ENCODE data around the gene CBR3.
A peak's percentile ranks its signal among the peaks of the same experiment; 100 is the strongest.

Gene CBR3

GRCh38 chr21:36100971-36101641 lies 33.8 kb upstream of the CBR3 start:
- Histone ChIP-seq H3F3A (ENCODE audit: low read depth) (no peaks in the 10 kb centered on the region), H3K4me1 (ENCODE audit: insufficient read depth, low read length, poor library complexity, severe bottlenecking) (no peaks in the 10 kb centered on the region), H3K4me3 (ENCODE audit: low read length, poor library complexity, severe bottlenecking) (no peak overlapping the region), H3K9me3 (ENCODE audit: insufficient read depth, low read depth, low read length) (no peaks in the 10 kb centered on the region), H3K9ac (ENCODE audit: low read depth, low read length, poor library complexity, severe bottlenecking) (no peak overlapping the region), H3K9me2 (replicated peaks; ENCODE audit: low read depth, low read length) (no peaks in the 10 kb centered on the region), H3K27me3 (ENCODE audit: insufficient read depth, low read length, poor library complexity, severe bottlenecking) (no peaks in the 10 kb centered on the region), H3K36me3 (ENCODE audit: insufficient read depth, low read length) (no peaks in the 10 kb centered on the region), H3K4me2 (ENCODE audit: low read depth, low read length, poor library complexity, severe bottlenecking) (no peak overlapping the region), H2AFZ (ENCODE audit: low read length) (no peak overlapping the region), H3K79me2 (ENCODE audit: insufficient read depth, low read length) (no peaks in the 10 kb centered on the region), H4K20me1 (ENCODE audit: insufficient read depth, low read length, poor library complexity, severe bottlenecking) (no peaks in the 10 kb centered on the region)
- no peak for TF ChIP-seq CTCF (conservative IDR thresholded peaks at IDR 0.05; ENCODE audit: low read length)
- no peak for TF ChIP-seq EZH2phosphoT487 (IDR thresholded peaks at IDR 0.05; ENCODE audit: borderline replicate concordance)

DNA sequence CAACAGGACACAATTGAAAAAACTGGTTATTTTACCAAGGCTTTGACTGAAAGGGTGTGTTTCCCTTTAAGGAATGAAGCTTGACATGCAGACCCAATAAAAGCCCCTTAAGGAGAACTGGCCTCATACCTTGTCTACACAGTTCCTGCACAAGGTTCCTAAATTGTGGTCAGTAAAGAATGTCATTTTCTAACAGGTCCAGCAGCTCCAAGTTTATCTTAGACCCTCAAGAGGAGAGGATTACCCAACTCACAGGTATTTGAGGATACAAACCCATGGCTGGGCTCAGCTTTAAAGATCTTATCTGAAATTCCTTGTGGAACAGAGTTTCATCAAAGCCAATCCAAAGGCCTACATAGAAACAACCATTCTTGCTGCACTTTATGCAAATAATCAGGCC lies 31.4 kb upstream of the CBR3 start:
- TF ChIP-seq CTCF (conservative IDR thresholded peaks at IDR 0.05; ENCODE audit: low read length) (no peak), EZH2phosphoT487 (IDR thresholded peaks at IDR 0.05; ENCODE audit: borderline replicate concordance) (no peak)
- H3K79me2 ChIP-seq (ENCODE audit: insufficient read depth, low read length) = no peaks in the 10 kb centered on the region
- no peaks in the 10 kb centered on the region for H3K9me3 ChIP-seq (ENCODE audit: insufficient read depth, low read depth, low read length)
- H3K4me1 ChIP-seq (ENCODE audit: insufficient read depth, low read length, poor library complexity, severe bottlenecking) = no peaks in the 10 kb centered on the region
- H3K27me3 ChIP-seq (ENCODE audit: insufficient read depth, low read length, poor library complexity, severe bottlenecking) = no peaks in the 10 kb centered on the region
- H3K9ac ChIP-seq (ENCODE audit: low read depth, low read length, poor library complexity, severe bottlenecking) = no peak overlapping the region
- H3F3A ChIP-seq (ENCODE audit: low read depth) = no peaks in the 10 kb centered on the region
- no peaks in the 10 kb centered on the region for H3K36me3 ChIP-seq (ENCODE audit: insufficient read depth, low read length)
- no peaks in the 10 kb centered on the region for H3K9me2 ChIP-seq (replicated peaks; ENCODE audit: low read depth, low read length)
- H3K4me2 ChIP-seq (ENCODE audit: low read depth, low read length, poor library complexity, severe bottlenecking) = no peak overlapping the region
- no peak overlapping the region for H3K4me3 ChIP-seq (ENCODE audit: low read length, poor library complexity, severe bottlenecking)
- no peaks in the 10 kb centered on the region for H4K20me1 ChIP-seq (ENCODE audit: insufficient read depth, low read length, poor library complexity, severe bottlenecking)
- H2AFZ ChIP-seq (ENCODE audit: low read length) = no peak overlapping the region

DNA sequence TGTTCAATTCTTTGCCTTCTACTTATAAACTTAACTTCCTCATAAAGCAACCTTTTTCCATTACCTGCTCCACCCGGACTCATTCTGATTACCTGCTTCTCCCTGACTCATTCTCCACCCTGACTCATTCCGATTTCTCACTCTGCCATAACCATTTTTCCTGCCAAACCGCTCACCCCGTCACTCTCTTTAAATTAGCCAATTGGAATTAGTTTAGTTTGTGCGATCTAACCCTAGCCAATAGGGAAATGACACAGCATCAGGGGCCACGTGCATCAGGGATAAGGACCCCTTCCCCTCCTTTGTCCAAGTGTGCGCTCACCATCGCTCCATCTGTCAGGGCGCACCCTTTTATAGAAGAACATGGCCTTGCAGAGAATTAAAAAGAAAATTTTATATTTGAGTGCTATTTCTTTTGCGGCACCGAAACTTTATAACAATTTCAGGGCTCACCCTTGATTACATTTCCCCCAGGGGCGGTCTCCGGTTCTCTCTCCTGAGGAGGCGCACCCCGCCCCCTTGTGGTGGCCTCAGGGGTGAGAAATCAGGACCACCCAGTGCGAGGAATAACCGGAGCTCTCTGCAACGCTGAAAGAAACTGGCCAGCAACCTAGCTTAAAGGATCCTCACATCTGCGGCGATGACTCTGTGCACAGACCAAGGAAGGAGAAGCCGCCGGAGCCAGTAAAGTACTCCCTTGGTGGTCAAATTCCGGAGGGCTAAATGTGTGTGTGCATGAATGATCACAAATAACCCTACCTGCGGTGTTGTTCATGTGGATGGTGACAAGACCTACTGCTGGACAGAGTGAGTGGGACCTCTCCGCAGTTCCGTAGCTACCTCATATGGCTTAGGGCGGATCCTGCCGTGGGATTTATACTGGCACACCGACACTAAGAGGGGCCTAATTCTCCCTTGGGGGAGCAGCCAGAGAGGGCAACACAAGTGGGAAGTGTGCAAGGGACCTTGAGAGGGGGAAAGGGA lies 30.3 kb upstream of the CBR3 start:
- Histone ChIP-seq H4K20me1 (ENCODE audit: insufficient read depth, low read length, poor library complexity, severe bottlenecking) (no peaks in the 10 kb centered on the region), H3K36me3 (ENCODE audit: insufficient read depth, low read length) (no peaks in the 10 kb centered on the region), H2AFZ (ENCODE audit: low read length) (no peak overlapping the region), H3F3A (ENCODE audit: low read depth) (no peaks in the 10 kb centered on the region), H3K9me3 (ENCODE audit: insufficient read depth, low read depth, low read length) (no peaks in the 10 kb centered on the region), H3K9ac (ENCODE audit: low read depth, low read length, poor library complexity, severe bottlenecking) (no peak overlapping the region), H3K4me3 (ENCODE audit: low read length, poor library complexity, severe bottlenecking) (no peak overlapping the region), H3K79me2 (ENCODE audit: insufficient read depth, low read length) (no peaks in the 10 kb centered on the region), H3K4me1 (ENCODE audit: insufficient read depth, low read length, poor library complexity, severe bottlenecking) (no peaks in the 10 kb centered on the region), H3K4me2 (ENCODE audit: low read depth, low read length, poor library complexity, severe bottlenecking) (no peak overlapping the region), H3K9me2 (replicated peaks; ENCODE audit: low read depth, low read length) (no peaks in the 10 kb centered on the region), H3K27me3 (ENCODE audit: insufficient read depth, low read length, poor library complexity, severe bottlenecking) (no peaks in the 10 kb centered on the region)
- TF ChIP-seq EZH2phosphoT487 (IDR thresholded peaks at IDR 0.05; ENCODE audit: borderline replicate concordance) (no peak), CTCF (conservative IDR thresholded peaks at IDR 0.05; ENCODE audit: low read length) (peak; percentile 51)

Data from Loucy (cell line).